Stimulated activated CD8-positive, alpha-beta memory T cell treated with anti-CD3 and anti-CD28 coated beads, Interleukin-4, amount 100 ng/mL, for 1 hour (primary cell): ENCODE data around the gene DENND5A.

Experiments
- DNase-seq, 2 donors: peaks; one replicate each; pipeline ENCODE4 v3.0.0-alpha.2; 2020; ENCODE audit warnings: low read depth in 2 of 2, low spot score in 1 of 2

Gene DENND5A

GRCh38 chr11:9265211-9266131, at the start of gene DENND5A:
Gene DENND5A, minus strand, starts transcription at chr11:9265350. Its CDS starts 281 bp downstream, at chr11:9265069.
- DNase-seq: peak in 1 of 2 donors; percentile 45

- peak; percentile 99 to 100 for DNase-seq
Observed at GRCh38 chr11:9314291-9315077, 49.3 kb upstream of the DENND5A start, which contains the start of gene TMEM41B. Gene TMEM41B, minus strand, starts transcription at chr11:9314593. Its CDS starts 152 bp downstream, at chr11:9314441.

- DNase-seq: peak; percentile 3 to 4
Observed at GRCh38 chr11:9313648-9314290, 48.6 kb upstream of the DENND5A start.

- no peak for DNase-seq
Observed at GRCh38 chr11:9310485-9311090, 45.4 kb upstream of the DENND5A start.

GRCh38 chr11:9304178-9304577, 39.0 kb upstream of the DENND5A start:
- DNase-seq: no peak

GRCh38 chr11:9302448-9302847, 37.3 kb upstream of the DENND5A start:
- no peak for DNase-seq

- no peak for DNase-seq
Observed at GRCh38 chr11:9301720-9302119, 36.6 kb upstream of the DENND5A start.

GRCh38 chr11:9293646-9294045, 28.5 kb upstream of the DENND5A start:
- no peak for DNase-seq

- no peak for DNase-seq
Observed at GRCh38 chr11:9285850-9286587, 20.9 kb upstream of the DENND5A start.

- peak in 1 of 2 donors; percentile 21 for DNase-seq
Observed at GRCh38 chr11:9280655-9281301, 15.6 kb upstream of the DENND5A start.

GRCh38 chr11:9277176-9277575, 12.0 kb upstream of the DENND5A start:
- no peak for DNase-seq

GRCh38 chr11:9276571-9276970, 11.4 kb upstream of the DENND5A start:
- no peak for DNase-seq

- no peak for DNase-seq
Observed at GRCh38 chr11:9274499-9275258, 9.5 kb upstream of the DENND5A start.

GRCh38 chr11:9273376-9274336, 8.5 kb upstream of the DENND5A start:
- no peak for DNase-seq

GRCh38 chr11:9269492-9270013, 4.4 kb upstream of the DENND5A start:
- no peak for DNase-seq

- DNase-seq: no peak
Observed at GRCh38 chr11:9267680-9268079, 2.5 kb upstream of the DENND5A start.

GRCh38 chr11:9266926-9267325, 1.8 kb upstream of the DENND5A start:
- DNase-seq: no peak
